ENCODE results near the gene HOXC9.

- TF ChIP-seq SIN3A (IDR thresholded peaks at IDR 0.05; ENCODE audit: borderline replicate concordance, low read depth, low read length) (no peak), POLR2AphosphoS5 (IDR thresholded peaks at IDR 0.05; ENCODE audit: low read depth, low read length) (no peak), RFX5 (IDR thresholded peaks at IDR 0.05; ENCODE audit: low read length) (no peak), CTCF (IDR thresholded peaks at IDR 0.05) (no peak), EZH2phosphoT487 (IDR thresholded peaks at IDR 0.05; ENCODE audit: borderline replicate concordance, low read depth) (no peak), SMC3 (IDR thresholded peaks at IDR 0.05; ENCODE audit: low read depth, low read length) (no peak), USF1 (IDR thresholded peaks at IDR 0.05; ENCODE audit: borderline replicate concordance, low read depth) (no peak)
Measured at GRCh38 chr12:54046809-54047159, 46.8 kb downstream of the HOXC9 start.

Data from SK-N-SH (cell line).